LNCaP clone FGC (cell line): Measurements from ENCODE around the gene CFAP73.

Source experiments
- DNase-seq: peaks from one replicate; pipeline ENCODE4 v3.0.0-alpha.2; 2011; ENCODE audit warnings: low read depth
- H3K4me3 ChIP-seq: 2 replicates; pipeline ENCODE4 v1.5.1; 2011; ENCODE audit warnings: mild to moderate bottlenecking, low read depth, low read length, control low read depth
- CTCF ChIP-seq: IDR thresholded peaks from 2 replicates; pipeline ENCODE4 v1.5.1; 2012; ENCODE audit warnings: mild to moderate bottlenecking; ENCODE audit not compliant: control insufficient read depth, insufficient read depth; ENCODE audit errors: extremely low read depth

The CFAP73 gene

DNA sequence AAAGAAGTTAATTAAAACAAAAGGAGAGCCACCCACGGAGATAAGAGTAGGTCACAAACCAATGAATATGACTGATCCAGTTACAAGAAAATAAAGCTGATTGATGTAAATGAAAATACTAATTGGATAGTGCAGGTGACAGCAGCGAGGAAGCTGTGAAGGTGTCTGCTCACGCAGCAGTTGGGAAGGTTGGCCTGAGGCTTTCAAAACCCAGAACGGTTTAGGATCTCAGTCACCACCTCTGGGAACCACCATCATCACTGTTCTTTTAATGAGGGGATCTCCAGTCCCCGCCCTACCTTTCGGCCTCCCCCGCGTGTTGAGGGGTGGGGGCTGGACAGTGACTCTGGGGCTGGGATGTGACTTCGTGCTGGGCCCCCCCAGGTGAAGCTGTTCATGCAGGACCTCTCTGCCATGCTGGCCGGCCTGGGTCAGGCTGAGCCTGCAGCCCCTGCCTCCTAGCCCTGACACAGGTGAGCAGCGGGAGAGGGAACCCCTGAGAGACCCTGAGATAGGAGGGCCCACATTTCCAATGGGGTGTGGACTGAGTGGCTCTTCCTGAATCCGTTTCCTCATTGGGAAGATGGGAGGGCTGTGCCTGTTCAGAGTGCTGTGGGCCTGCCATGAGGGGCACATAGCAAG lies 7.8 kb downstream of the CFAP73 start:
- H3K4me3 ChIP-seq = no peak overlapping the region
- no peak for DNase-seq
- no peak for TF ChIP-seq CTCF

DNA sequence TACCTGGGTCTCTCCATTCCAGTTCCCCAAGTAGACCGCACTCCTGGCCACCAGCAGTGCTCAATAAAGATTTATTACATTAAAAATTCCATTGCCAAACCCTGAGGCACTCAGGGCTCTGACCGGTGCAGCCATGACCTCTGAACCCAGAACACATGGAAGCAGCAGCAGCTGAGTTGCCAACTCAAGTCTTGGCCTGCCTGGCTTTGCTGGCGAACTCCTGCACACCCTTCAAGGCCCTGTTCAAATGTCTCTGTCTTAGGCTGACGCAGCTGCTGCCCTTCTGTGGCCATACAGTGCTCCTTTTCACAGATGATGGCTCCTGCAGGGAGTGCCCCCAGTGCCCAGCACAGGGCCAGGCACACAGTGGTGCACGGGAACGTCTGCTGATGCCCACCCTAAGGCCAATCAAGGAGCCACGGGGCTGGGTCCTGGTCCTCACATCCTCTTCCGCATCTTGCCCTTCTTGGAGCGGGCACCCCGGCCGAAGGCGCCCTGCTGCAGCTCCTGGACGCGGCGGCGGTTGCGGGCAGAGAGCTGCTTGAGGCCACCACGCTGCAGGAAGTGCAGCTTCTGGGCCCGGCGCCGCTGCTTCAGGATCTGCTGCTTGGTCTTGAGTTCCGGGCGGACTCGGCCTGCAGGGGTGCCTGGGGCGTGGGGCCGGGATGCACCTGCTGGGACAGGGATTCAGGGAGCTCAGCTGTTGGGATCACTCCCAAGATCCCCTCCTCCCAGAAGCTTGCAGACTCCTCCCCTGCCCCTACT lies 9.1 kb downstream of the CFAP73 start:
- no peak for TF ChIP-seq CTCF
- H3K4me3 ChIP-seq = no peak overlapping the region
- no peak for DNase-seq

- no peak for TF ChIP-seq CTCF
- H3K4me3 ChIP-seq = no peak overlapping the region
- no peak for DNase-seq
Observed at GRCh38 chr12:113159937-113160336, 10.4 kb downstream of the CFAP73 start.

GRCh38 chr12:113161415-113162016 lies 12.0 kb downstream of the CFAP73 start:
- no peak overlapping the region for H3K4me3 ChIP-seq
- no peak for DNase-seq
- TF ChIP-seq CTCF = no peak

DNA sequence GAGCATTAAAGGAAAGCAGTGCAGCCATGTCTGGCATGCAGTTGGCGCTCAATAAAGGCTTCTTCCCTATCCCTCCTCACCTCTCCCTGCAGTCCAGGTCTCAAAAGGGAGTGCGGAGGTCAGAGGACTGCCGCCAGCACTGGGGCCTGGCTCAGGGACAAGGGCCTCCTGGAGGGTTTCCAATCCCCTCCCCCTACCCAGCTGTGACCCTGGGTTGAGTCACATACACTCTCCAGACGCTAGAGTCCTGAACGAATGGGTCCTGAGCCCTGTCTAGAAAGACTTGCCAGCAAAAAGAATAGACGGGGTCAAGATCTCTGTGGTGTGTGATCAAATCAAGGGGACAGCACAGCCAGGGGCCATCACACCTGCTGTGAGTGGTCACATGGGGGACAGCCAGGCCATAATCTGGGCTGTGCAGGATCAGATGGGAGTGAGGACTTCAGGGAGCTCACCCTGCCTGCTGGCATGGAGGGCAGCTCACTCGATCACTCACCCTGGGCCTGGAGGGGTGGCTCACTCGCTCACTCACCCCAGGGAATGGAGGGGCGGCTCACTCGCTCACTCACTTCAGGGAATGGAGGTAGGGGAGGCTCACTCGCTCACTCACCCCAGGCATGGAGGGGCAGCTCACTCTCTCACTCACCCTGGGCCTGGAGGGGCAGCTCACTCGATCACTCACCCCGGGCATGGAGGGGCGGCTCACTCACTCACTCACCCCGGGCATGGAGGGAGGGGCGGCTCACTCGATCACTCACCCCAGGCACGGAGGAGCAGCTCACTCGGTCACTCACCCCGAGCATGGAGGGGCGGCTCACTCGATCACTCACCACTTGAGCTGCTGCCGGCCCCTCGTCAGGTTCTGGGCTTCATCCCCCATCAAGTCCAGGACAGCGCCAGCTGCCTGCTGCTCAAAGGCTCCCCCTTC lies 12.8 kb downstream of the CFAP73 start:
- no peak overlapping the region for H3K4me3 ChIP-seq
- DNase-seq = no peak
- no peak for TF ChIP-seq CTCF

GRCh38 chr12:113163030-113163360 lies 13.5 kb downstream of the CFAP73 start:
- no peak for DNase-seq
- TF ChIP-seq CTCF = no peak
- no peak overlapping the region for H3K4me3 ChIP-seq
